Pons (tissue), 1 donor: ENCODE results near the gene SOX13.

Experiments used
- DNase-seq: peaks from one replicate; pipeline ENCODE4 v3.0.0-alpha.2; 2016; ENCODE audit warnings: low spot score

The SOX13 gene

DNA sequence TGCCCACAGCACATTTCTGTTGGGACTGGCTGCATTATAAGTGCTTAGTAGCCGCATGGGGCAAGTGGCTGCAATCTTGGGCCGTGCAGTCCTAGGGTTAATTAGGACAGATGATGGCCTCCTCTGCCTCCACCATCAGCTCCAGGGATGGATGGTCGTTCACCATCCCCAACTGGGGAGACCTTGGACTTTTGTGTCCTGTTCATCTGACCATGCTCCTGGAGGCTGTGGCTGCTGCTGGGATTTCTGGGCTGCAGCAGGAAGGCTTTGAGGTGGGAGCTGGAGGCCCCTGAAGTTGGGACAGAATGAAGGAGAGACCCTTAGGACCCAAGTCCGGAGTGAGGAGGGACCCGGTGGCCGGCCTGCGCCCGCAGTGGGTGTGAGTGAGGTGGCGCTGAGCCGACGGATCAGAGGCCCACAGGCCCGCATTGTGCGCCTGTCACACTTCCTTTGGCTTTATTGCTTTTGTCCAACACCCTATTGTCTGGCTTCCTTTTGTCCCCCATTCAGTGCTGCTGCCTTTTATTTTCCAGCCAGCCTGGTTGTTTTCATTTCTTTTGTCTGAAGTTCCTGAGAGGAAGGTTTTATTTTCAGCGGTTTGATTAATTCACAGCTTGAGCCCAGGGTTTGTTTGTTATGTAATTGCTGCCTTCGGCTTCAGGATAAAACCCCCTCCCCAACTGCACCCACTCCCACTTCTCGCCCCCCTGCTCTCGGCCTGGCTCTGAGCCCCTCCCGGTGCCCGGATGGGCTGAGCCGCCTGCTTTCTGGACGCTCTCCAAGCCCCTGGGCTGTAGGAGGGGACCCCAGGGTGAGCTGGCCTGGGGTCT is 35.6 kb downstream of the SOX13 start:
- peak; percentile 78 for DNase-seq

DNA sequence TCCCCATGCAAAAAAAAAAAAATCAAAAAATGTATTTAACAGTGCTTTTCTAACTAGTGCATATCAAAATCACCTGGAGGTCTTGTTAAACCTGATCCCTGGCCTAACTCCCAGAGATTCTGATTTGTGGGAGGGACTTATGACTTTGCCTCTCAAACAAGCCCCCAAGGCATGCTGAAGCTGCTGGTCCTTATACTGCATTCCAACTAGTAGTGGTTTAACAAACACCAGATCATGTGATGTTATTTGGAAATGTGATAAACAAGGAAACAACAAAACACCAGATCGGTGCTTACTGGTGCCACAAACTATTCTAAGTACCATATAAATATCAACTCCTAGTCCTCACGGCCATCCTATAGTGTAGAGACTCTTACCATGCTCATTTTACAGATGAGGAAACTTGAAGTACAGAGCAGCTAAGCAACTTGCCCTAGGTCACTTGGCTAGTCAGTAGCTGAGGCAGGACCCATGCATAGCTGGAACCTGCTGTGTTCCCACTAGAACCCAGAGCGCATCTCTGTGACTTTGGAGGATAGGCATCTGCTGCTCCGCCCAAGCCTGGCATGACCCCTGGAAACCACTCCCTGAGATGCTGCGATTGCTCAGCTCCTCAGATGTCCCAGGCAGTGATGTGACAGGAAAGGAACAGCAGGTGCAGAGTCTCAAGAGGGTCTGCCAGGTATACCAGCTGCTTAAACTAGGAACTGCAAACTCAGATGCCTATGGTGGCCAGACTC is 38.1 kb downstream of the SOX13 start:
- DNase-seq: no peak

DNA sequence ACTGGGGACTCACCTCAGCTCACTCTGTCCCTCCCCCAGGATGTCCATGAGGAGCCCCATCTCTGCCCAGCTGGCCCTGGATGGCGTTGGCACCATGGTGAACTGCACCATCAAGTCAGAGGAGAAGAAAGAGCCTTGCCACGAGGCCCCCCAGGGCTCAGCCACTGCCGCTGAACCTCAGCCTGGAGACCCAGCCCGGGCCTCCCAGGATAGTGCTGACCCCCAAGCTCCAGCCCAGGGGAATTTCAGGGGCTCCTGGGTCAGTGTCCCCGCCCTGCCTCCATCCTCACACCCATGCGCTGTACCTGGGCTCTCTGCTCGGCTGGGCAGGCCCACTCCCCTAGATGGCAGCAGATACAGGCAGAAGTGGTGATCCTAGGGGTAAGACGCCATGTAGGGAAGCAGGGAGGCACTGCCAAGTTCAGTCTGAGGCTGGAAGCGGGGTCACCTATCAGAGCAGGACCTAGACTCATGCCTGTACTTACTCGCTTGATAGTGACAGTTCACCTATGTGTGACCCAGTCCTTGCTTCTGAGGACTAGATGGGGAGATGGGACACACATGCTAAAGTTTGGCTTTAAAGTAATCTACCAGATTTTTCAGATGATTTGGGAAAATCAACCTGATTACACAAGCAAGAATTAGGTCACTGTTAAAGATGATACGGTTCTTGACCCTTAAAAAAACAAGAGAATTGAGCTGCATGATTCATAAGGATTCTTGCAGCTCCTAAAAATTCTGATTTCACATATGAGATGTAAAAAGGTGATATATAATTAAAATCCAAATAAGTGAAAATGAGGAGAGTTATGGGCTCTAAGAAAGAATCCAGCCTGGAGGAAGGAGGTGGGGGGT is 40.2 kb downstream of the SOX13 start:
- DNase-seq: no peak

DNA sequence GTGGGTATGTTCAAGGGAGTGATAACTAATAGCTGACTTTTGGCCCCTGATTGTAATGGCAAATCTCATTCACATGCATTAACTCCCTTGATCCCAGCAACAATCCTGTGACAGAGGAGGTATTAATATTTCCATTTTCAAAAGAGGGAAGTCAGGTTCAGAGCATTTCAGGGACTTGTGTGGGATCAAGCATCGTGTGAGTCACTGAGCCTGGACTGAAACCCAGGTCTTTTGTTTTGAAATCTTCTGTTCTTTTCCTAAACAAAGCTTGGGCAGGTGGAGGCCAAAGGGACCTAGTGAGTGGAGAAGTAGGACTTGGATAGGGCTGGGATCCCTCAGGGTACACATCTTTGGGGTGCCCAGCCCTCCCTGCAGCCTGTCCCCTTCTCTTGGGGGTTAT is 41.0 kb downstream of the SOX13 start:
- no peak for DNase-seq

DNA sequence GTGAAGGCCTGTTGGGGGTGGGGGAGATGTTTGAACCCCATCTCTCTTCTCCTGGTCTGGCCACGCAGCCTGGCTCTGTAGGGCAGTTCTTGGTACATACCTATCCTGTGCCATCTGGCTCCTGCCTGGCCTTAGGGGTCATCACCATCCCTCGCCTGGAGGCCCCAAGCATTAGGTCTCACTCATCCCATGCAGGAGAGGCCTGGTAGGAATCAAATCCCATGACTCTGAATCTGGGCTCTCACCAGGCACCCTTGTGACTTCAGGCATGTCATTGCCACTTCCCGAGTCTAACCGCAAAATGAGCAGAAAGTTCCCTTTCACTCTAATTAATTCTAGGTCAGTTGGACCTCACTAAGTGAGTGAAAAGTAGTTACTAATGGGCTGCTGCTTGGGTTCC is 41.7 kb downstream of the SOX13 start:
- DNase-seq: no peak

DNA sequence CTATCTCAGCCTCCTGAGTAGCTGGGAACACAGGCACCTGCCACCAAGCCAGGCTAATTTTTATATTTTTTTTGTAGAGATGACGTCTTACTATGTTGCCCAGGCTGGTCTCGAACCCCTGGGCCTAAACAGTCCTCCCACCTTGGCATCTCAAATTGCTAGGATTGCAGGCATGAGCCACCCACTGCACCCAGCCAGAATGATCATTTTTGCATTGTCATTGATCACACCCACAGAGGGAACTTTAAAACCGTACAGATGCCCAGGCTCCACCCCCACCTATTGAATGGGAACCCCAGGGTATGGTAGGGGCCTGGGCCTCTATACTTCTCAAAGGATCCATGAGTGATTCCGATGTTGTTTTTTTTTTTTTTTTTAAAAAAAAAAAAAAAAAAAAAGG is 42.2 kb downstream of the SOX13 start:
- no peak for DNase-seq

DNA sequence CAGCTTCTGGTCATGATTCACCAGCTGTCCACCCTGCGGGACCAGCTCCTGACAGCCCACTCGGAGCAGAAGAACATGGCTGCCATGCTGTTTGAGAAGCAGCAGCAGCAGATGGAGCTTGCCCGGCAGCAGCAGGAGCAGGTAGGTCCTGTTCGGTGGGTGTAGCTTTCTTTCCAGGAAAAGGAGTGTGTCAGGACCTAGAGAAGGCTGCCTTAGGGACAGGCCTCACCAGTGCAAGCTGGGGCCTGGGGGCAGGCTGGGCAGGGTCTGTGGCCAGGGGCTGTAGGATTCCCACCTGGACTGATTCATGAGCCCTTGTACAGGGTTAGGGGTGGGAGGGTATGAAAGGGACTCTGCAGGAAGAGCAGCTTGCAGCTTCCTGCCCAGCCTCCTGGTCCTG is 43.6 kb downstream of the SOX13 start:
- no peak for DNase-seq

DNA sequence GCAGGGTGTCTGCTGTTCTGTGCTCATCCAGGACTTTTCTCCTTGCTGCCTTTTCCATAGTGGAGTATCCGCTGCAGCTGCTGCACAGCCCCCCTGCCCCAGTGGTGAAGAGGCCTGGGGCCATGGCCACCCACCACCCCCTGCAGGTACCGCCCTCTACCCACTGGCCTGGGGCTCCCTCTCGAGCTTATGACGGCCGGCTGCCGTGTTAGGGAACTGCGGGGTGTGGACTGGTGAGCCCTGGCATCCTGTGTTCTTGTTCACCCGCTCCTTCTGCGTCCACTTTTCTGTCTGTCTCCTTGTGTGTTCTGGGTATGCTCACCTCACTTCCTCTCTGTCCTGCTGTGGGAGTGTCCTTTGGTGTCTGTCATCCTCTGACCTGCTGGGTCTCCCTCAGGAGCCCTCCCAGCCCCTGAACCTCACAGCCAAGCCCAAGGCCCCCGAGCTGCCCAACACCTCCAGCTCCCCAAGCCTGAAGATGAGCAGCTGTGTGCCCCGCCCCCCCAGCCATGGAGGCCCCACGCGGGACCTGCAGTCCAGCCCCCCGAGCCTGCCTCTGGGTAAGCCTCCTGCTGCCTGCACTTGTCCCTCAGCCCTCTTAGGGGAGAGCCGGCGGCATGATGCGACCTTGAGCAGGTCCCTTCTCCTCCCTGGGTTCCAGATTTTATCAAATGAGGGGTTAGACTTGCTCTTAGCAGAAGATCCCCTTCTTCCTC is 49.1 kb downstream of the SOX13 start:
- DNase-seq: no peak

DNA sequence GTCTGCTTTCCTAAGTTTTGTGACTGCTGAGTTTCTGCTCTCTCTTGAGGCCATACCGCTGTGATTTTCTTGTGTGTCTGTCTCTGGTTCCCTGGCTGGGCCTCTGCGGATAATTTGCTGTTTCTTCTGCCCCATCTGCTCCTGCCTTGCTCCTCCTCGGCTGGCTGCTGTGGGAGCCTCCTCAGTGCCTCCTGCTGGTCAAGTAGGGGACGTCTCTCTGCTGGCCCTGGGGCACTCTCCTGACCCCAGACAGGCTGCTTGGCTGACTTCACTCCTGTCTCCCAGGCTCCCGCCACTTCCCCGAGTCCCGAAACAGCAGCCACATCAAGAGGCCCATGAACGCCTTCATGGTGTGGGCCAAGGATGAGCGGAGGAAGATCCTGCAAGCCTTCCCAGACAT is 50.5 kb downstream of the SOX13 start:
- DNase-seq: no peak

DNA sequence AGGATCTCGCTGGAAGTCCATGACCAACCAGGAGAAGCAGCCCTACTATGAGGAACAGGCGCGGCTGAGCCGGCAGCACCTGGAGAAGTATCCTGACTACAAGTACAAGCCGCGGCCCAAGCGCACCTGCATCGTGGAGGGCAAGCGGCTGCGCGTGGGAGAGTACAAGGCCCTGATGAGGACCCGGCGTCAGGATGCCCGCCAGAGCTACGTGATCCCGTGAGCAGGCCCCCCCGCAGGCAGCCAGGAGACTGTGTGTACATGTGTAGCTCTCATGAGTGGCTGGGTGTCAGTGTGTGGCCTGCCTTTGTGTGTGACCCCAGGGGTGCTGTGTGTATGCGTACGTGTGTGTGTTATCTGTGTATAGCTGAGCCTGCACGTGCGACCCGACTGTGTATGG is 51.7 kb downstream of the SOX13 start:
- DNase-seq: no peak

DNA sequence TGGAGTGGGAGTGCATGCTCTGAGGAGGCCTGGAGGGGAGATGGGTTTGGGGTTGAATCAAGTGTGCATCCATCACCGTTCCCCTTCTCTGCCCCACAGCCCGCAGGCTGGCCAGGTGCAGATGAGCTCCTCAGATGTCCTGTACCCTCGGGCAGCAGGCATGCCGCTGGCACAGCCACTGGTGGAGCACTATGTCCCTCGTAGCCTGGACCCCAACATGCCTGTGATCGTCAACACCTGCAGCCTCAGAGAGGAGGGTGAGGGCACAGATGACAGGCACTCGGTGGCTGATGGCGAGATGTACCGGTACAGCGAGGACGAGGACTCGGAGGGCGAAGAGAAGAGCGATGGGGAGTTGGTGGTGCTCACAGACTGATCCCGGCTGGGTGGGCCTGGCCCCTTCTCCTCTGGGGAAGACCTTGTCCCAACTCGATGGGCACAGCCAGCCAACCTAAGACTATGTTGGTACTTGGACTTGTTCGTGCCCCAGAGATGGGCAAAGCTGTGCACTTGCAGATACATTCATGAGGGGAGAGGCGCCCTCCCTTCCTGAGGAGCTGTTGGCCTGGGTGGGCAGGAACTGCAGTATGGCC is 52.9 kb downstream of the SOX13 start:
- DNase-seq: no peak

DNA sequence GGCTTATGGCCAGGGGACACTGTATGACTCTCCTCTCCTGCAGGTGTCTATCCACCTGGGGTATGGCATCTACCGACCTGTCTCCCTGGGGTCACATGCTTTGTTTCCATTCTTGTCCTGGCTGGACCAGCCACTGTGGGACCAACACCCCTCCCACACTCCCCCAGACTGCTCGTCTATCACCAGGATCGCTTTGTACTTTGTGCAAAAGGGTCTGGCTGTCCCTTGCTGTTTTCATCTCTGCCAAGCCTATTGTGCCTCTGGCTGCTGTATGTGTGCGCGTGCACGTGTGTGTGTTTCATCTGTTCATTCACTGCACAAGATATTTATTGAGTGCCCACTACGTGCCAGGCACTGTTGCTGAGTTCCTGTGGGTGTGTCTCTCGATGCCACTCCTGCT is 53.5 kb downstream of the SOX13 start:
- no peak for DNase-seq

DNA sequence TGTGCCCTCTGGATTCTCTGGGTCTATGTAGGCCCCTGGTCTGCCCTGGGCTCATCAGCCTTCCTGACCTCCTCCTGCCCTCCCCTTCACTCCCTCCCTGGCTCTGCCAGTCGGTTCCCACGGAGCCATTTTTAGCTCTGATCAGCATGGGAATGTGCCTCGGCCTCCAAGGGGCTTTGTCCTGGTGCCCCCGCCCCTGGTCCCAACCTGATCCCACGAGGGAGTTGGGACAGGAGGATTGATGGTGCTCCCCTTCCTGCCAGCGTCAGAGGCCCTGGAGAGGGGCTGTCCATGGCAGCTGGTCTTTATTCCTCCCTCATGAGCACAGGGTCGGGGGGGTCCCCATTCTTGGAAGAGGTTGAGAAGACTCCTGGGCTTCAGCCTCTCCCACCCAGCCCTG is 54.0 kb downstream of the SOX13 start:
- no peak for DNase-seq

DNA sequence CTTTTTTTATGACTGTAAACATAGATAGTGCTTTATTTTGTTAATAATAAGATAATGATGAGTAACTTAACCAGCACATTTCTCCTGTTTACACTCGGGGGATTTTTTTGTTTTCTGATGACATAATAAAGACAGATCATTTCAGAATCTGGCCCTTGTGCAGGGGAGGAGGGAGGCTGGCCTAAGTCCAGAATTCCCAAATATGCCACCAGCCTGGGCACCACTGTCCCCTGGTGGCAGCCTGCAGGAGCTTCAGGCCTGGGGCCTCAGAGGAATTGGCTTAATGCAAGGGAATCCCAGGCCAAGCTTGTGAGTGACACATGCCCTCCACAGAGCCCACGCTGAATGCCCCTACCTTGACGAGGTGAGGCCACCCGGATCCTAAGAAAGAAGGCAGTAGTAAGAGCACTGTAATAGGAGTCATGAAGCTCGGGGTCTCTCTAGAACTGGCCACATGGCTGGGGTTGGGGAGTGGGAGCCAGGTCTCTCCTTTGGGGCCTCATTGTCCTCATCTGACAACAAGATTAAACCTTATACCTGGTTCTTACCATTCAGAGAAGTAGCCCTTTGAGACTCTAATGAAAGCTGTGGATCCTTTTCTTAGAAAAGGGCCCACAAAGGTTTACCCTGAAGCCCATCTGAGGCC is 54.8 kb downstream of the SOX13 start:
- peak; percentile 71 for DNase-seq

DNA sequence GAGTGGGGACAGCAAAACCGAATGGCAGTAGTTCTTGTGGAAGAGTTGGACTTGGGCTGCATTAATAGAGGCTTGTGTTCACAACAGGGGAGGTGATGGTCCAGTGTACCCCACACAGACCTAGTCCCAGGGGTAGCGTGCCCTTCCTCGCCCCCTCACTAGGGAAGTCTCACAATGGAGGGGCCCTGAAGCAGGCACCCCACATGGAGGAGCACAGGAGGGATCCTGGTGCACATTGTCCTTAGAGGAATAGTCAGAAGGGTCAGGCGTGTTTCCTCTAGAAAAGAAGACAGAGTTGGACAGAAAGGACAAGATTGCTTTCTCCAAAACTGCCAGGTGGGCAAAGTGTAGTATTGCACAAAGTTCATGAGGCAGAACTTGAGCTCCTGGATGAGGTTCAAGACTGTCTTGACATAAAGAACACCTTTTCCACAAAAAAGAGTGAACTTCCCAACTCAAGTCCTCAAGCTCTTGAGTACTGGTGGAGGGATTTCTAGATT is 55.6 kb downstream of the SOX13 start:
- DNase-seq: no peak

DNA sequence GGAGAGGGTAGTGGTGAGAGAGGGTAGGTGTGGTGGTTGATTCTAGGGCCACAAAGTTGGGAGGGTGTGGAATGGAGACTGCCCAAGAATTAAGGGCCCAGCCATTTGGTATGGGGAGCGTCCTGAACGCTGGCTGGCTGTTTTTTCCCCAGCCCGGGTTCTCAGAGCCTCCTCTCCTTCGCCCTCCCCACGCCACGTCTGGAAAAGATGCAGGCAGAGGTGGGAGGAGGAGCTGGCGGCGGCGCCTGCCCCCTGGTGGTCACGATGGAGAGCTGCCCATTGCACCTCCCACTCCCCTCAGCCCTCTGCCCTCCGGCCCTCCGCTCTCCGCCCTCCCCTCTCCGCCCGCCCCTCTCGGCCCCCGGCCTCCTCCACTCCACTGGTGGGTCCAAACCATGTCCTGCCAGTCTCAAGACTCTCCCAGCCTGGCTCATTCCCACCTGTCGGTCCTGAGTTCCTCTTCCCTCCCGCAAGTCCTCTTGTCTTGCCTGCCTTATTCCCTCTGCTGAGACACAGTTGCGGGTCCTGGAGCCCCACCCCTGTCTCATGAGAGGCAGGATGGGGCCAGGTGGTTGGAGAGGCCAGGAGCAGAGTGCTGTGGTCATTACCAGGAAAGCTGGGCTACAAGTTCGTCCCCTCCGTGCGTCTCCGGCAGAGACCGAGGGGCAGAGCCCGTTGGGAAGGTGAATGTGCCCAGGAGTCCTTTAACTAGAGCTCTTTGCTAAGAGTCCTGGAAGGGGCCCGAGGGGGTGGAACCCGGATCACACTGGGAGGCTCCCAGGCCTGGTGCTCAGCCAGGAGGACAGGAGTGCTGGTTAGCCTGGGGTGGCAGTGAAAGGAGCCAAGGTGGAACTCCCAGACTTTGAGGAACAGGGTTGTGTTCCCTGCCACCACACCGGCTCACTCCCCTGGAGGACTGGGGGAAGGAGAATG is 56.3 kb downstream of the SOX13 start:
- DNase-seq: peak; percentile 39

DNA sequence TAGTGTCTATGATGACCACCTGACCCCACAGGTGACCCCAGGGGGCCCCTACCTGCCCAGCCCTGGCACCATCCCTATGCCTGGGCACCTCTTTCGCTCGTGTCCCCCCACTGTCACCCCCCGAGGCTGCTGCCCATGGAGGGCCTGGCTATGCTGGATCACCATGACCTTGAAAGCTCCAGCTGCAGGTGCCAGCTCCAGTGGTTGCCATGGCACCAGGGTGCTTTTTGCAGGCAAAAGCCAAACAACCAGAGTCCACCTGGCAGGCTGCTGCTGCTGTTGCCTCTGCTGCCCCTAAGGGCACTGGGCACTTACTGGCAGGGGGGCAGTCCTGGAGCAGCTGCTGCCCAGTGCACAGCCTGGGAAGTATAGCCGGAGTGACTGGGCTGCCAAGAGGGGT is 57.3 kb downstream of the SOX13 start:
- DNase-seq: no peak

DNA sequence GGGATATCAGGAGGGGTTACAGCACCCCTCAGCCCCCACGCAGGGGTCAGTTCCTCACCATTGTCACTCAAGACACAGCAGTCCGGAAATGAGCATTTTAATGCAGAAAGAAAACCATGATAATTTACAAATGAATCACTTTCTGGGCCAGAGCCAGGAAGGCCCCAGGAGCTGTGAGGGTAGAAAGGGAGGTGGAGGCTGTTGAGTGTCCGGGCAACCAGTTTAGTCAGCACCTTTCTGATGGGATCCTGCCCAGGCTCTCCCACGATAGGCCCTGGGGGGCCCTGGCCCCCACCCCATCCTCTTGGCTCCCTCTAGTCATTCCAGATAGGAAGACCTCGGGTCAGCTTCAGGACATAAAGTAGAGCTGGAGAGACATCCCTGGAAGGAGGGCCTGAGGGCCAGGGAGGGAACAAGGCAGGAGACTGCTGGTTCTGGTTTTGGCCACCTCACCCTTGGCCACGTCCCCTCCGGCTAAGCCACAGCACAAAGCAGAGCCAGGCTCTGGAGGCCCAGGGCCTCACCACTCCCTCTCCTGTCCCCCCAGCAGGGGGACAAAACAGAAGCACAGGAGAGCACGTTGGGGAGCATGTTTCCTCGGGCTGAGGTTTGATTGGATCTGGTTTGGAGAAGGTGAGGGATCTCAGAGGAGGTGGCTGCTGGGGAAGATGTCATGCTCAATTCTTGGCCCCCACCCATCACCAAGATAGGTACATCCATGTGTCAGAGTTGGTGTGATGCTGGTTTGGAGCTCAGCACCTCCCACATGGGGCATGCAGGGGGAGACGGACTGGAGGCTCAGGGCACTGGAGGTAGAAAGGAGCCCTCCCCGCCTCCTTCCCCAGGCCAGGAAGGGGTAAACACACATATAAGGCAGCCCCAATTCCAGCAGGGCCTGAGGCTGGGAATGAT is 58.3 kb downstream of the SOX13 start:
- no peak for DNase-seq

DNA sequence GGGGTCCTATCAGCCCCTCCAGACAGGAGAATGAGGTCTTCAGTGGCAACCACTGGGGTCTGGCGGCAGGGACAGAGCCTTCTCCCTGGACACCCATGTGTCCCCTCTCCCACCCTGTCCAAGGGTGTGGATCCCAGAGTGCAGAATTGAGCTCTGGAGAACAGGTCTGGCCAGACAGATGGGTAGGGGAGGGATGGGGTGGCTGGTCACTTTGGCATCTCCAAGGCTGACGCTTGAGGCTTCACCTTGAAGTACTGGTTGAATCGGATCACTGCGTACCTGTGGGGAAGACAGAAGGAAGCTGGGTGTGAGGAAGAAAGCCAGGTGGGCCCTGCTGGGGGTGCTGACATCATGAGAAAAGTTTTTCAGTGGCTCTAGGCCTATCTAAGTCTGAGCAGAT is 59.1 kb downstream of the SOX13 start:
- DNase-seq: no peak
